HG03520 (cell line): Measurements from ENCODE around the gene COG1.

ENCODE experiments used
- ATAC-seq: cut with Tn5 transposase; IDR thresholded peaks from one replicate; pipeline ENCODE4 v1.9.1; 2021; ENCODE audit warnings: mild to moderate bottlenecking, moderate library complexity; ENCODE audit not compliant: unreplicated experiment

The COG1 gene

DNA sequence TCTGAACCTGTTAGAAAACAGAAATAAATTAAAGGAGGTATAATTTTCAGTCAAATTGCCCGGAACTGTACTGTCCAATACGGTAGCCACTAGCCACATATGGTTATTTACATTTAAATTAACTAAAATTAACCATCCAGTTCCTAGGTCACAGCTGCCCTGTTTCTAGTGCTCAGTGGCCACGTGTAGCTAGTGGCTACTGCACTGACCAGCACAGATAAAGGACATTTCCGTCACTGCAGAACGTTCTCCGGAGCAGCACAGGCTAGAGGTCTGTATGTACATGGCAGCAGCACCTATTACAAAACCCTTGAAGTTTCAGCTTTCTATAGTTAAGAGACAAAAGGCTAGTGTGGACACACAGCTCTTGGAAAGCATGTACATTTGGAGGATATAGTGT is 35.1 kb downstream of the COG1 start:
- ATAC-seq: no peak

DNA sequence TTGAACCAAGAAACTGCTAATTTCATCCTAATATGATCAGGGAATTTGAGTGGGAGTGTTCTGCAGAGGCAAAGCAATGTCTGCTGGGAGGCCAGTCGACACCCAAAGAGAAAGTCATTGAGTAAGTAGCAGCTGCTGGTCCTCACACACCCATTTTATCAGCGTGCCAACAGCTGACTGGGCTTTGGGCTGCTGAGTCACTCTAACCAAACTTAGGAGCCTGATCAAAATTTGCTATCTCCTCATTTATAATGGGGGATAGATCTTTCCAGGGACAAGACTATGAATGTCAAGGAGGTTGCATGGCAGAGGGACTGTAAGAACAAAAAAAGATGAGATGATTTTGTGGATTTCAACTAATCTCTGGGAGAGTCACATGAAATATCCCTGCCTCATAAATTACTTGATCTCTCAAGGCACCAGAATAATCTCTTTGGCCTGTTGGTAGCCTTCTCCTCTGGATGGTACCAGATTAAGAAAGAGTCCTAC is 35.9 kb downstream of the COG1 start:
- no peak for ATAC-seq

DNA sequence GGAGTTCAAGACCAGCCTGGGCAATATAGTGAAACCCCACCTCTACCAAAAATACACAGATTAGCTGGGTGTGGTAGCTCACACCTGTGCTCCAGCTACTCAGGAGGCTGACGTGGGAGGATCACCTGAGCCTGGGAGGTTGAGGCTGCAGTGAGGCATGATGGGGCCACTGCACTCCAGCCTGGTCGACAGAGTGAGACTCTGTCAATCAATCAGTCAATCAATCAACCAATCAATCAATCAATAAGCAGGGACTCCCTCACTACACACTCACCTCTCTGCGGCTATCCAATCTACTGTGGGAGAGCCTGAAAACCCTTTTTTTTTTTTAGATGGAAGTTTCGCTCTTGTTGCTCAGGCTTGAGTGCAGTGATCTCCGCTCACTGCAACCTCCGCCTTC is 37.2 kb downstream of the COG1 start:
- no peak for ATAC-seq

DNA sequence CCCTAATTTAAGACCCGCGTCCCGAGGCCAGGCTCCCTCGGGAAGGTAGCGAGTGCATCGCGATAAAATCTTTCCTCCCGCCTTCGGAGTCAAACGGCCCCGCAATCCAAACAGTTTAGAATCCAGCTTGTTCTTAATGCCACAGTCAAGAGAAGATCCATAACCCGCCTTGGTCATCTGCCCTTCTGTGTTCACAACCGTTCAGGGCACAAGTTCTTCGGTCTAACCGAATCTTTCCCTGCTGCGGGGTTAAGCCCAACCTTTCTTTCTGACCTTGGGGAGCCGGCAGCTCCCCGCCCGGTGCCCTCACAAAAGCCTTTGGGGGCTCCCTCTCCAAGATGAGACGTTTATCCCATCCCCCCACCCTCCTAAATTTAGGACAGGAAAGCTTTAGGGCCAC is 38.5 kb downstream of the COG1 start:
- no peak for ATAC-seq

DNA sequence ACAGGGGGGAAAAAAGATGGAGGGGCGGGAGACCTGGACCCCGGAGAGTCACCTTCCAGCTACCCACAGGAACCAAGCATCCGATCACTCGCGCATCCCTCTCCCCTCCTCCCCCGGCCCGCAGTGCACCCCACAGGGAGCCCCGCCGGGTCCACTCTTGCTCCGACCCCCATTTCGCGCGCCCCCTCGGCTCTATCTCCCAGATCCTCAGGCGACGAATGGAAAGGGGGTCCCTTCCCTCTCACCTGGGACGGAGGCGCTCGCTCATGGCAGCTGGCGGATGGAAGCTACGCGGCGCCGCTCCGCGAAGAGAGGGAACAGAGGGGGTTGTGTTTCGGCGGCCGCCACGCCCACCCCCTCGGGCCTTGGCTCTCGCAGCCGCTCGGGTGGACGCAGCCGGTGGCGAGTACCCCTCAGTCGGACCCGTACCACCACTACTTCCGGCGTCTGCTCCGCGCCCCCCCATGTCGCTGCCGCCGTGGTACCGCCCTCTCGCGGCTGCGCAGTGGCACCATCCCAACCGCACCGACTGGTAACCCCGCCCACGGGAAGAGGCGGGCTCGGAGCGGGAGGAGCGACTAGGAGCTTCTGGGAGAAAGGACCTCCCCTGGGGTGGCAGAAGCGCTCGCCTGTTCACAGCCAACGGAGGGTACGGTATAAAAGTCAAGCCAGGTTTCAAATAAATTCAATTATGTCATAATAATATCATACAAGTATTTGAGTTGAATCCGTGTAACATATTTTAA is 39.2 kb downstream of the COG1 start:
- peak; percentile 74 for ATAC-seq

DNA sequence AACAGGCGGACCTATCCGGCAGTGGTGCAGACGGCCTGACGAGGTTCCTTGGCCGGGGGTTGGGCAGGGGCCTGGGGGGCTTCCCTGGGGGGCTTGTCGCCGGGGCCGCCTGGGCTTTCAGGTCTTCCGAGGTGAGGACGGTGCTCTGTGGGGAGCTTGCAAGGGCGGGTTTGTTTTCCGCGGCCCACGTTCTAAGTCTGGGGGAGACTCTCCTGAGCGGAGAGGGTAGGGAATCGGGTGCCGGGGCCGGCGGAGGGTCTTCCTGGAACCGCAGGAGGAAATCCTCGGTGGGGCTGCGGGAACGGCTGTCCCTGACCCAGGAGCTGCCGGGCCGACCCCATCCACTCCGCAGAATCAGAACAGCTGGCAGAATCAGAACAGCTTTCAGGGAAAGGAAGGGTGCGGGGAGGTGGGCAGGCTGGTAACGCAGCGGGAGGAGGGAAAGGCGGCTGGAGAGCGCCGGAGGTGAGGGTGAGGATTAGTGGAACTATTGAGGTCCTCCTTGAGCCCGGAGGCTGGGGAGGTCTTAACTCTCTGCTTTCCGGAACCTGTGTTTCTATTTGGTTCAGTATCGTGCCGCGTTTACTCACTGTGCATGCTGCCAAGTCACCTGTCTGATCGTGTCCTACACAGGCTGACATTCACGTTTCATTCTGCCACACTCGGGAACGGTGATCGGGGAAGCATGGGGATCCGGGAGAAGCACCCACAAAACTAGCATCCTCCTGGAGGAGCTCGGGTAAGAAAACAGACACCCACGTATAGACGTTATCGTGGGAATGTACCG is 39.9 kb downstream of the COG1 start:
- ATAC-seq: peak; percentile 19

DNA sequence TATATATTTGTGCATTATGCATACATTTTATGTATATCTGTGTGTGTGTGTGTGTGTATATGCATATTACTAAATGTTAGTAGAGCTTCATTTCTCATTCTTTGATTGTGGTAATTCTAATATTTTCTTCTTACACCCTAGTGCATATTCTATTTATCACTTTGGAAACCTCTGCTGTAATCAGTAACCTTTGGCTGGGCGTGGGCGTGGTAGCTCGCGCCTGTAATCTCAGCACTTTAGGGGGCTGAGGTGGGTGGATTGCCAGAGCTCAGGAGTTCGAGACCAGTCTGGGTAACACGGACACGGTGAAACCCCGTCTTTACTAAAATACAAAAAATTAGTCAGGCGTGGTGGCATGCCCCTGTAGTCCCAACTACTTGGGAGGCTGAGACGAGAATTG is 41.9 kb downstream of the COG1 start:
- ATAC-seq: no peak

DNA sequence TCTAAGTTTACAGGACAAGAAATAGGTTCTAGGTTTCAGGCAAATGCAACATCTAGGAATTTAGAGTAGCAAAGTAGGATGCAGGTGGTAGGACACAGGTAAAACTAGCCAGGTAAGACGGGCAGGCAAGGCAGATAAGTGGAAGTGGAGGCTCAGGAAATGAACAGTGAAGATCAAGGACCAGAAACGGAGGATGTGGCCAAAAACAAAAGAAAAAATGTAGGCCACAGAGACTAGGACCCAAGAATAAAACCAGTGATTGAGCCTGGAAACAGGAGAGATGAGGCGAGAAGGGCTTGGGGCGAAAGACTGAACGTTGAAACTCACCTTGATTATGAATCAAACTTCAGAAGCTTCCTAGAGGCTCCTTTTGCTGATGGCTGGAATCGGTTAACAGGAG is 44.9 kb downstream of the COG1 start:
- ATAC-seq: no peak

DNA sequence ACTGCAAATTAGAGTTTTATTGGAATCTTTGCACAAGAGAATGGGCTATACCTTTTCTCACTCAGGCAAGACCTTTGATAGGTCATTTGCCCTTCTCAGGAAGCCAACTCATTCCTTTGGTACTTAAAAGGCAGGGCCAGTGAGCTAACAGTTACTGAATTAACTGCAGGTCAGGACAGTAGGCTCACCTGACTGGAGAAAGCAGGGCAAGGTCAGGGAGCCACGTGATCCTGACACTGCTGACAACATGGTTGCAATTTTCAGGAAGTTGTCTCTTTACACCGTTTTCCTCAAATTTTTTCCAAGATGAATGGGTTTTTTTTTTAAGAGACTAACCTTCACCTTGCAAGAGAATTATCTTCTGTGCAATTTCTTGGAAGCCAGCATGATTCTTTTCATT is 47.7 kb downstream of the COG1 start:
- no peak for ATAC-seq

DNA sequence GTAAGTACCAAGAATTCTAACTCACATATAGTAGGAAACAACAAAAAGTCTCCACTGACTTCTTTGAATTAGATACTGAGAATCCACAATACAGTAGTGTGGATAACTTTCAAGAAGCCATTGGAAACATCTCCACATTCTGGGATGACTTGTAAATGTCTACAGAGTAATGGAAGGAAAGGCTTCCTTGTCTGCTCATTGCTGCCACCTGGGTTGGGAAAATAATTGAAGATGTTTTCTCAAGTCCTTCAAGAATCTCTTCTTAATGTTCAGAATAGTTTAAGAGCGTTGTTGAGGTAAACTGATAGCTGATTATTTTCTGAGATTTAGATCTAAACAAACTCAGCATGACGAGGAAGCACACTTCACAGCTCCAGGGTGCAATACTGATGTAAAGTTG is 54.9 kb downstream of the COG1 start:
- ATAC-seq: no peak

DNA sequence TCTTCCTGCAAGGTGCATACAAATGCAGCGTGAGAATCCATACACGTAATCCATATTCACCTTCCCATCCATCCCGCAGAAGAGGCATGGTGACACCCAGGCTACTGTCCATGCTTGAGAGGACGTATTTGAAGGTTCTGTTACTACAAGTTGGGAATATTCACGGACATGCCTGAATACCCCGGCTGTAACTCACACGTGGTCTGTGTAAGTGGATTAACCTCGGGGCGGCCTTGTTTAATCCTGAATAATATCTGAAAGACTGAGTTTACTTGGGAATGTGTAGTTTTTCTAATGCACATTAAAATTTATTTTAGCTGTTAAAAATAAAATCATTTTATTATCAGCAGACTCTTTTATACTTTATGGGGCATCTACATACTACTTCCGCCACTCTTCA is 55.7 kb downstream of the COG1 start:
- ATAC-seq: no peak

DNA sequence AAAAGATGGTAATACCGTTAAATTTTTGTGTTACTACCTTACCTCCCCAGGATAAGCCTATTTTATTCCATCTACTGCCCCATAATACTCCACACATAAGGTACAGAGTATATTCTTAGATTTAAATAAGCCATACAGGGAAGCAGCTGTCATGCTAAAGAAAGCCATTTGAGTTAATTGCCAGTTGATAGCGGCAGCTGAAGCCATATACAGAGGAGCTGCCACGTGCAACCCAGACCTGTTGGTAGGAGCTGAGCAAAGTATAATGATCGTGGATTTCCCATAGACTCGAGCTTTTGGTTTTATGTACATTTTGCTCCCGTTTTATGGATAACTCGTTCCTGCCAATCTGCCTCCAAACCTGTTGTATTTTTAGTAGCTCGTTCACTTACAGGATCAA is 56.8 kb downstream of the COG1 start:
- ATAC-seq: no peak

DNA sequence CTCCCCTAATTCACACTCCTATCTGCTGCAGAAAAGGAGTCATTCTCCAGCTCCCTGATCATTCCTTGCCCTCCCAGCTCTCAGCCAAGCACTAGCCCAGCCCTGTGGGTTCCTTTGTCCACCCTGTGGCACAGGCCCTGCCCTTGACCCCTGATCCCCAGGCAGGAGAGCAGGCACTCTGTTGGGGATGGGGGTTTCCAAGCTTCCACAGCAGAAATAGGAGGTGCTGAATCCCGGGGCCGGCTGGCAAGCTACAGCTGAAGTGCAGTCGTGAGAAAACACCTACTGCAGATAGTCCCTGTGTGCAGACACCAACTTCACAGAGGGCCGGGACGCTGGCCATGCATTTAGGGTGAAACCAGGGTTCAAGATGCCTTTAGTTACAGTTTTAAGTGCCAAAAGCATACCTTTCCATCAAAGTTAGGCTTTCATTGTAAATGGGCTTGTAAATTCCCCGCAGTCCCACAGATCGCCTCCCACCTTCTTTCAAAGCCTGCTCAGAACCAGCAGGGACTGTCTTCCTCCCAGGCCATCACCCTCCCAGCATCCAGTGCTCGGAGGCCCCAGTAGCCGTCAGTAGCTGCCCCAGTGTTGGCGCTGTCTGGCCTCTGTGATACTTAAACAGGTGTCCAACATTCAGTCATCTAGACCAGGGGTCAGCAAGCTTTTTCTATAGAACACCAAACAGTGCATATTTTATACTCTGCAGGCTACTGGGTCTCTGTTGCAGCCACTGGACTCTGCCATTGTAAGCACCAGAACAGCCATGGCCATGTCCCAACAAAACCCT is 58.2 kb downstream of the COG1 start:
- no peak for ATAC-seq

DNA sequence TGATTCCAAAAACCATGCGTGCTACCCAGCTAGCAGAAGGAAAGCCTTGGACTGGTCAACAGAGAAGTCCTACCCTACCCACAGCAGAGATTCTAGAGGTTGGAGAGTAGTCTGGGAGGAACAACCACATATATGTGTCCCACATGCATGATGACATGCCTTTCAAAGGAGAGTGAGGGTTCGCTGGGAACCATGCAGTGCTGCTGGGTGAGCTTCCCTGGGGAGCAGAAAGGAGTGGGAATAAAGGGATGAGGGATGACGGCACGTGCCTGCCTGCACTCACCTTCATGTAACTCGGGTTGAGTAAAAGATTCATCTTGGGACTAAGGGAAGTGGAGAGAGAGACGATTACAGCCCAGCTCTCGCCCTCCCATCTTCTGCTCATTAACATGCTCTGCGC is 59.0 kb downstream of the COG1 start:
- ATAC-seq: no peak

DNA sequence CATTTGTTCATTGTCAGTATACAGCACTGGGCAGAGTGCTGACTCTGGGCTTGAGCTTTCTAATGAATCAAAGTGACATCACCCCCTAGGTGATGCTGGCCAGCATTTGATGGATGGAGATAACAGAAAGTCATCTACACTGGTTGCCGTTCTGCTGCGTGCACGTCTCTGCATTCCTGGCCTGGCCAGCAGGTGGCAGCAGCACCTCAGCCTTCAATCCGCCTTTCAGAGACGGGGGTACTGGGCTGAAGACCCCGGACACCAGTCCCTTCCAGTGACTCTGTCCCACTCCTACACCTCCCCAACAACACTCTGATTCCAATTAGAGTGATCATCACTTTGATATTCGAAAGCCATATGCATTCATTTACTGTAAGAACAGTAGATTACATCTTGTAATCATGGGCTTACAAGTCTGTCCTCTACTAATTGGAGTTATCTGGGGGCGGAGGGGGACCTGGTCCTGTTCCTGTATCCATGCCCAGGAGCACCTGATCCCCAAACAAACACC is 62.9 kb downstream of the COG1 start:
- no peak for ATAC-seq

DNA sequence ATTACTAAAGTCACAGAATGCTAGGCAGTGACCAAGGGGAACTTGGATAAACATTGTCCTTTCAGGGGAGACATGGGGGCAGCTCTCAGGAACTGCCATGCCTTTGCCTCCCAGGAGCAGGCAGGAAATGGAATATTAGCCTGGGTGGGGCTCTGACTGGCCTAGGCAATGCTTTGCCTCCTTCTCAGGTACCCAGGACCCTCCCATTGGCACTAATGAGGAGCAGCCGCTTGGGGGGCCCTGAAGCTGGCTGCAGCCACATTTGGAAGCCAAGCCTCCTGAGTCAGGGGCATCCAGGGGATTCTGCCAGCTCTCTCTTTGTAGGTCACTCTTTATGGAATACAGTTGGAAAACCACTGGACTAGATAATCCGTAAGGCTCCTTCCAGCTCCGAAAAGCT is 63.4 kb downstream of the COG1 start:
- ATAC-seq: no peak

DNA sequence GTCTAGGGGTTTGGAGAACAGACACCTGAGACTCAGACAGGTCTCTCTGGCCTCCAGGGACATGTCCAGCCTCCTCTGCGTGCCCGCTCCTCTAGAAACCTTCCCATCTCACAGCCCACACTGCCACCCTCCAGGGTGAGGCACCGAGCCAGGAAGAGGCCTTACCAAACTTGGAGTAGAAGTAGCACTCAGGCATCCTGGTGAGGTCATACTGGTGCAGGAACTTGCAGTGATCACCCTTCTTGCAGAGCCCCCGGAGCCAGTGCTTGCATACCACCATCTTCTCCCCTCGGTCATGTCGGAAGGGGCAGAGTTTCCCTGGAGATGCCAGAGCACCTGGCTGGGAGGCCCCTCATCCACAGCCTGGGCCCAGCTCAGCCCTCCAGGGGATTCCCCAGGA is 64.7 kb downstream of the COG1 start:
- no peak for ATAC-seq
